Measurements from ENCODE around the gene ENGASE. TPM values are rescaled to one million over a fixed set of nuclear protein-coding genes. Genes with fewer than 3 reads are reported as not detected.

The ENGASE gene
- total RNA-seq, 1 experiment from 2014 or later, result 58.0 TPM

- CTCF ChIA-PET, result no interaction called here
- DNase-seq, result no peak
- no peak for TF ChIP-seq CTCF (IDR thresholded peaks at IDR 0.05; ENCODE audit: unreplicated experiment)
- Mint-ChIP-seq H3K36me3 (ENCODE audit: insufficient read depth, unreplicated experiment) (peaks cover 14% of the 10 kb centered on the region), H3K27me3 (ENCODE audit: unreplicated experiment) (peaks cover 17% of the 10 kb centered on the region), H3K9me3 (ENCODE audit: low read depth, unreplicated experiment) (peaks cover 4% of the 10 kb centered on the region), H3K4me3 (ENCODE audit: low read depth, unreplicated experiment) (no peak overlapping the region), H3K4me1 (ENCODE audit: low read depth, unreplicated experiment) (peaks cover 19% of the 10 kb centered on the region), H3K27ac (ENCODE audit: unreplicated experiment) (no peak overlapping the region)
- BruUV-seq (replicated peaks), result no TSS peak
- intact Hi-C loops (cut with micrococcal nuclease; ENCODE audit: unreplicated experiment), result no loop called here
Measured at GRCh38 chr17:79039171-79039570, 35.5 kb upstream of the ENGASE start.

- no peak overlapping the region for H3K27ac Mint-ChIP-seq (ENCODE audit: unreplicated experiment)
- no TSS peak for BruUV-seq (replicated peaks)
- no peak overlapping the region for H3K4me3 Mint-ChIP-seq (ENCODE audit: low read depth, unreplicated experiment)
Measured at GRCh38 chr17:79039886-79040285, 34.7 kb upstream of the ENGASE start.

GRCh38 chr17:79041041-79041570, 33.5 kb upstream of the ENGASE start:
- no peak for TF ChIP-seq CTCF (IDR thresholded peaks at IDR 0.05; ENCODE audit: unreplicated experiment)
- BruUV-seq (replicated peaks), result no TSS peak
- Mint-ChIP-seq H3K9me3 (ENCODE audit: low read depth, unreplicated experiment) (peaks cover 4% of the 10 kb centered on the region), H3K4me1 (ENCODE audit: low read depth, unreplicated experiment) (peaks cover 27% of the 10 kb centered on the region), H3K27me3 (ENCODE audit: unreplicated experiment) (peaks cover 36% of the 10 kb centered on the region), H3K4me3 (ENCODE audit: low read depth, unreplicated experiment) (no peak overlapping the region), H3K36me3 (ENCODE audit: insufficient read depth, unreplicated experiment) (peaks cover 23% of the 10 kb centered on the region), H3K27ac (ENCODE audit: unreplicated experiment) (no peak overlapping the region)
- DNase-seq, result no peak
- CTCF ChIA-PET, result interaction anchor here (0.7 kb wide), 3 partner anchors 12 to 629 kb away, joined by 3 to 4 read pairs (median 4); no protein-coding TSS in a partner anchor
- intact Hi-C loops (cut with micrococcal nuclease; ENCODE audit: unreplicated experiment), result no loop called here

More at GRCh38 chr17:79039886-79040285, 34.7 kb upstream of the ENGASE start:
- TF ChIP-seq CTCF (IDR thresholded peaks at IDR 0.05; ENCODE audit: unreplicated experiment), result no peak
- CTCF ChIA-PET, result interaction anchor here (0.6 kb wide), 1 partner anchor 30 kb away, joined by 3 read pairs; the partner anchor contains the start of gene CANT1
- intact Hi-C loops (cut with micrococcal nuclease; ENCODE audit: unreplicated experiment), result no loop called here
- Mint-ChIP-seq H3K9me3 (ENCODE audit: low read depth, unreplicated experiment) (peaks cover 4% of the 10 kb centered on the region), H3K36me3 (ENCODE audit: insufficient read depth, unreplicated experiment) (peaks cover 16% of the 10 kb centered on the region), H3K27me3 (ENCODE audit: unreplicated experiment) (peaks cover 24% of the 10 kb centered on the region), H3K4me1 (ENCODE audit: low read depth, unreplicated experiment) (peaks cover 23% of the 10 kb centered on the region)
- no peak for DNase-seq

GRCh38 chr17:79041723-79042420, 32.8 kb upstream of the ENGASE start:
- H3K4me3 Mint-ChIP-seq (ENCODE audit: low read depth, unreplicated experiment), result no peak overlapping the region
- intact Hi-C loops (cut with micrococcal nuclease; ENCODE audit: unreplicated experiment), result loop anchor here (1.0 to 2.0 kb wide), 2 partner anchors 23 to 55 kb away; no protein-coding TSS in a partner anchor
- peaks cover 41% of the 10 kb centered on the region for H3K27me3 Mint-ChIP-seq (ENCODE audit: unreplicated experiment)
- no peak overlapping the region for H3K27ac Mint-ChIP-seq (ENCODE audit: unreplicated experiment)
- peaks cover 4% of the 10 kb centered on the region for H3K9me3 Mint-ChIP-seq (ENCODE audit: low read depth, unreplicated experiment)
- DNase-seq, result no peak
- TF ChIP-seq CTCF (IDR thresholded peaks at IDR 0.05; ENCODE audit: unreplicated experiment), result no peak
- H3K4me1 Mint-ChIP-seq (ENCODE audit: low read depth, unreplicated experiment), result peaks cover 27% of the 10 kb centered on the region
- peaks cover 23% of the 10 kb centered on the region for H3K36me3 Mint-ChIP-seq (ENCODE audit: insufficient read depth, unreplicated experiment)
- CTCF ChIA-PET, result interaction anchor here (0.7 to 1.2 kb wide), 6 partner anchors 13 to 352 kb away, joined by 3 to 6 read pairs (median 4); no protein-coding TSS in a partner anchor
- BruUV-seq (replicated peaks), result no TSS peak
